PFSK-1 (cell line): ENCODE results near the gene GALNTL6.

Source experiments
- FOXP2 ChIP-seq: optimal IDR thresholded peaks from 2 replicates; pipeline ENCODE3; 2011; ENCODE audit warnings: borderline replicate concordance, control low read depth, inconsistent platforms; ENCODE audit not compliant: insufficient read depth; ENCODE audit errors: extremely low read length, extremely low read depth
- POLR2AphosphoS5 ChIP-seq: IDR thresholded peaks from 2 replicates; pipeline ENCODE4 v1.6.1; 2012; ENCODE audit warnings: low read depth, mild to moderate bottlenecking, control low read depth, low read length, moderate library complexity
- REST ChIP-seq, 2 experiments: IDR thresholded peaks; 2 replicates each; pipeline versions ENCODE4 v1.6.1 to v1.8.0; 2011 to 2012; ENCODE audit warnings: low read depth in 2 of 2, low read length in 2 of 2, control low read depth in 1 of 2, inconsistent platforms in 1 of 2, mild to moderate bottlenecking in 1 of 2, moderate library complexity in 1 of 2; ENCODE audit not compliant: insufficient read depth in 1 of 2
- SIN3A ChIP-seq: IDR thresholded peaks from 2 replicates; pipeline ENCODE4 v1.6.1; 2012; ENCODE audit warnings: mild to moderate bottlenecking, low read length, moderate library complexity, borderline replicate concordance; ENCODE audit not compliant: insufficient read depth
- TAF1 ChIP-seq: IDR thresholded peaks from 2 replicates; pipeline ENCODE4 v1.6.1; 2012; ENCODE audit warnings: low read length, control low read depth, borderline replicate concordance; ENCODE audit not compliant: insufficient read depth

Gene GALNTL6

DNA sequence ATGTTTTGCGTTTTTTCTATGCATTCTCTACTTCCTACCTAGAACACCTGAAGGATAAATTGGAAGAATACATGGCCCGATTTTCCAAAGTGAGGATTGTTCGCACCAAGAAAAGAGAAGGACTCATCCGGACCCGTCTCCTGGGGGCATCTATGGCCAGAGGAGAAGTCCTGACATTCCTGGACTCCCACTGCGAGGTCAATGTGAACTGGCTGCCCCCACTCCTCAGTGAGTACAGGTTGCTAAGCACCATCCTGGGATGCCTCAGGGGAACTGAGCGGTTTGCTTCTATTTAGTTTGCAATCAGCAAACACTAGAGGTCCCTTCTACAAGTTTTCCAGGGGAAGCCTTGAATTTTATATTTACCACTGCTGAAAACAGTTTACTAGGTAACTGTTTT is 996.1 kb downstream of the GALNTL6 start:
- no peak for TF ChIP-seq FOXP2
- TF ChIP-seq SIN3A: no peak
- TF ChIP-seq POLR2AphosphoS5: no peak
- TF ChIP-seq TAF1: no peak
- no peak for TF ChIP-seq REST (IDR thresholded peaks at IDR 0.05; ENCODE audit: insufficient read depth in 1 of 2, low read depth in 2 of 2, low read length in 2 of 2)

- TF ChIP-seq TAF1 (no peak), REST (IDR thresholded peaks at IDR 0.05; ENCODE audit: insufficient read depth in 1 of 2, low read depth in 2 of 2, low read length in 2 of 2) (no peak), FOXP2 (no peak), POLR2AphosphoS5 (no peak), SIN3A (no peak)
Observed at GRCh38 chr4:172813359-172813923, 1000.2 kb downstream of the GALNTL6 start.

GRCh38 chr4:172815499-172816164 is 1002.4 kb downstream of the GALNTL6 start:
- TF ChIP-seq REST (IDR thresholded peaks at IDR 0.05; ENCODE audit: insufficient read depth in 1 of 2, low read depth in 2 of 2, low read length in 2 of 2) (no peak), TAF1 (no peak), POLR2AphosphoS5 (no peak), FOXP2 (no peak), SIN3A (no peak)

DNA sequence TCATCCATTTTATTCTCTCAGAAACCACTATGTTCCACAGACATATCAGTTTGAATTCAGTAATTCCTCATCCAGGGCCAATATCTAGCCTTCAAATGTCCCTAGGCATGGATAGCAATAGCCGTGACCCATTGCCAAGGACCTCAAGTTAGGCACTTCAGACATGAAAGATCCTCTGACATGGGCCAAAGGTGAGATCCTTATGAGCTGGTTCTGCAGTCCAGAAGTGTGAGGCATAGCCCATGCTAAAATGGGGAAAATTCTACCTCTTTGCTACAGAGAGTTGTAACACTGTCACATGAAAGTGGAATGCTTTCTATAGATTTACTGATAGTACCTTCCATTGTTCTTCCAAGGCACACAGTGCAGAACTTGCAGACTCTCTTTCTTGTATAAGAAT is 1005.7 kb downstream of the GALNTL6 start:
- TF ChIP-seq SIN3A: no peak
- no peak for TF ChIP-seq POLR2AphosphoS5

- TF ChIP-seq TAF1 (no peak), FOXP2 (no peak), SIN3A (no peak), REST (IDR thresholded peaks at IDR 0.05; ENCODE audit: insufficient read depth in 1 of 2, low read depth in 2 of 2, low read length in 2 of 2) (no peak), POLR2AphosphoS5 (no peak)
Observed at GRCh38 chr4:172819353-172819752, 1006.1 kb downstream of the GALNTL6 start.
